Fibroblast of lung (primary cell): Measurements from ENCODE around the gene ACTC1. TPM values are rescaled to one million over a fixed set of nuclear protein-coding genes. Genes with fewer than 3 reads are reported as not detected.

Experiments
- DNase-seq, 2 donors: peaks; one replicate each; pipeline versions ENCODE4 v3.0.0 to v3.0.0-alpha.2; 2010; ENCODE audit warnings: low read depth in 2 of 2
- H2AFZ ChIP-seq: 2 replicates; pipeline ENCODE4 v1.5.1; 2012; ENCODE audit warnings: low read length, control low read depth, inconsistent platforms
- H3K27ac ChIP-seq: 2 replicates; pipeline ENCODE4 v1.5.1; 2011; ENCODE audit warnings: low read length, control low read depth; ENCODE audit not compliant: insufficient read depth
- H3K27me3 ChIP-seq: 2 replicates; pipeline ENCODE4 v1.5.1; 2011; ENCODE audit warnings: mild to moderate bottlenecking, low read length; ENCODE audit not compliant: control insufficient read depth, insufficient read depth
- H3K36me3 ChIP-seq: 2 replicates; pipeline ENCODE4 v1.5.1; 2011; ENCODE audit warnings: low read length; ENCODE audit not compliant: control insufficient read depth, insufficient read depth
- H3K4me1 ChIP-seq: 2 replicates; pipeline ENCODE4 v1.5.1; 2011; ENCODE audit warnings: low read length; ENCODE audit not compliant: control insufficient read depth, insufficient read depth; ENCODE audit errors: extremely low read depth
- H3K4me2 ChIP-seq: 2 replicates; pipeline ENCODE4 v1.5.1; 2011; ENCODE audit warnings: low read length, control low read depth; ENCODE audit not compliant: insufficient read depth; ENCODE audit errors: extremely low read depth
- H3K4me3 ChIP-seq, 4 experiments: fragments of 200-600 bp in 1 of 4; sonication (generic) in 1 of 4; replicated peaks in 1 of 4; 2 replicates each; pipeline ENCODE4 v1.5.1; 2011 to 2016; ENCODE audit warnings: low read length in 4 of 4, low read depth in 3 of 4, mild to moderate bottlenecking in 3 of 4, control low read depth in 2 of 4, inconsistent platforms in 1 of 4, mixed read lengths in 1 of 4; ENCODE audit not compliant: insufficient read depth in 1 of 4; ENCODE audit errors: control extremely low read depth in 1 of 4
- H3K79me2 ChIP-seq: 2 replicates; pipeline ENCODE4 v1.5.1; 2012; ENCODE audit warnings: mild to moderate bottlenecking, low read length, inconsistent platforms; ENCODE audit not compliant: control insufficient read depth, insufficient read depth
- H3K9ac ChIP-seq: 2 replicates; pipeline ENCODE4 v1.5.1; 2011; ENCODE audit warnings: mild to moderate bottlenecking, low read length, control low read depth; ENCODE audit not compliant: insufficient read depth
- H3K9me3 ChIP-seq: 2 replicates; pipeline ENCODE4 v1.5.1; 2012; ENCODE audit warnings: low read depth, low read length; ENCODE audit not compliant: control insufficient read depth, insufficient read depth
- H4K20me1 ChIP-seq: 2 replicates; pipeline ENCODE4 v1.5.1; 2011; ENCODE audit warnings: low read length; ENCODE audit not compliant: control insufficient read depth, insufficient read depth; ENCODE audit errors: extremely low read depth
- CTCF ChIP-seq, 2 donors: IDR thresholded peaks in 1 of 2; conservative IDR thresholded peaks in 1 of 2; 1 replicate in 1 of 2; 2 replicates in 1 of 2; pipeline ENCODE4 v1.5.1; 2011 to 2012; ENCODE audit warnings: low read length in 2 of 2, control low read depth in 1 of 2, inconsistent platforms in 1 of 2, low read depth in 1 of 2, mild to moderate bottlenecking in 1 of 2
- EZH2 ChIP-seq: IDR thresholded peaks from 2 replicates; pipeline ENCODE4 v1.5.1; 2012; ENCODE audit warnings: low read length, control low read depth, mild to moderate bottlenecking; ENCODE audit errors: missing control alignments
- polyA plus RNA-seq, 2 donors: library from polyadenylated mRNA; depleted of rRNA in 1 of 2; stranded (reverse) in 1 of 2; unstranded in 1 of 2; fragments of >200 nt; gene quantifications; 2 replicates each; pipeline ENCODE4 v1.2.1, GENCODE V29; 2011 to 2012; ENCODE audit warnings: missing spikeins in 1 of 2
- total RNA-seq: library from RNA; depleted of rRNA; stranded (reverse); fragments of >200 nt; gene quantifications from 2 replicates; pipeline ENCODE4 v1.2.1, GENCODE V29; 2014

The ACTC1 gene
- total and polyA plus RNA-seq, 2 donors (not counting 1 experiment from before 2014, with no cell fraction given) = 0.33 to 0.36 TPM

DNA sequence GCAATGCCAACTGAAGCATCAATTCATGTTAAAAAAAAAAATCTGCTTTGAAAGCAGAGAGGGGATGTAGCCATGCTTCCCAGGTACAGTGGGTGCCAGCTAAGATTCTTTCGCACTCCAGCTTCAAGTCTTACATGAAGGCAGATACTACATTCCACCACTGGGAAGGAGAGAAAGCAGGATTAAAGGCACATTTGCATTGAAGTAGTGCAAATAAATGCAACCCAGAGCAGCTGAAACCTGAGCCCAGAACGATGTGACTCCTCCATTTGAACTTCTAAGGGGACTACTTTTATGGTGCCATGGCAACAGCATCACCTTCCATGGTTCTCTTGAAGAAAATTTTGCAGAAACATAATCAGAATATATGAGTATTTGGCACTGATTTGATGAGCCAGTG is 21.4 kb downstream of the ACTC1 start:
- Histone ChIP-seq H3K27ac (no peak overlapping the region), H3K9me3 (no peaks in the 10 kb centered on the region), H3K36me3 (no peaks in the 10 kb centered on the region), H2AFZ (no peak overlapping the region), H3K79me2 (no peaks in the 10 kb centered on the region), H3K9ac (no peak overlapping the region), H3K4me1 (no peaks in the 10 kb centered on the region), H3K4me3 (no peak overlapping the region), H3K4me2 (no peak overlapping the region), H4K20me1 (no peaks in the 10 kb centered on the region), H3K27me3 (peaks cover 13% of the 10 kb centered on the region)
- no peak for TF ChIP-seq CTCF (conservative IDR thresholded peaks at IDR 0.05 in 1 of 2, IDR thresholded peaks at IDR 0.05 in 1 of 2; ENCODE audit: low read depth in 1 of 2, low read length in 2 of 2)
- no peak for DNase-seq

GRCh38 chr15:34773013-34773412 is 22.3 kb downstream of the ACTC1 start:
- no peaks in the 10 kb centered on the region for H3K4me1 ChIP-seq
- H4K20me1 ChIP-seq = no peaks in the 10 kb centered on the region
- TF ChIP-seq EZH2 (no peak), CTCF (conservative IDR thresholded peaks at IDR 0.05 in 1 of 2, IDR thresholded peaks at IDR 0.05 in 1 of 2; ENCODE audit: low read depth in 1 of 2, low read length in 2 of 2) (no peak)
- H2AFZ ChIP-seq = no peak overlapping the region
- H3K9me3 ChIP-seq = no peaks in the 10 kb centered on the region
- H3K27me3 ChIP-seq = peaks cover 15% of the 10 kb centered on the region
- H3K36me3 ChIP-seq = no peaks in the 10 kb centered on the region
- no peak overlapping the region for H3K9ac ChIP-seq
- no peak overlapping the region for H3K4me3 ChIP-seq
- H3K4me2 ChIP-seq = no peak overlapping the region
- DNase-seq = no peak
- no peak overlapping the region for H3K27ac ChIP-seq
- no peaks in the 10 kb centered on the region for H3K79me2 ChIP-seq

- H3K4me1 ChIP-seq = no peaks in the 10 kb centered on the region
- H3K36me3 ChIP-seq = no peaks in the 10 kb centered on the region
- no peak overlapping the region for H3K4me3 ChIP-seq
- TF ChIP-seq EZH2 (no peak), CTCF (conservative IDR thresholded peaks at IDR 0.05 in 1 of 2, IDR thresholded peaks at IDR 0.05 in 1 of 2; ENCODE audit: low read depth in 1 of 2, low read length in 2 of 2) (no peak)
- H3K27me3 ChIP-seq = peaks cover 16% of the 10 kb centered on the region
- no peaks in the 10 kb centered on the region for H4K20me1 ChIP-seq
- no peaks in the 10 kb centered on the region for H3K9me3 ChIP-seq
- DNase-seq = no peak
- no peaks in the 10 kb centered on the region for H3K79me2 ChIP-seq
- H3K4me2 ChIP-seq = no peak overlapping the region
- H2AFZ ChIP-seq = no peak overlapping the region
- no peak overlapping the region for H3K27ac ChIP-seq
- no peak overlapping the region for H3K9ac ChIP-seq
Measured at GRCh38 chr15:34772312-34772711, 23.0 kb downstream of the ACTC1 start.
